ENCODE data around the gene MLYCD.
A peak's percentile ranks its signal among the peaks of the same experiment; 100 is the strongest.

Gene MLYCD

DNA sequence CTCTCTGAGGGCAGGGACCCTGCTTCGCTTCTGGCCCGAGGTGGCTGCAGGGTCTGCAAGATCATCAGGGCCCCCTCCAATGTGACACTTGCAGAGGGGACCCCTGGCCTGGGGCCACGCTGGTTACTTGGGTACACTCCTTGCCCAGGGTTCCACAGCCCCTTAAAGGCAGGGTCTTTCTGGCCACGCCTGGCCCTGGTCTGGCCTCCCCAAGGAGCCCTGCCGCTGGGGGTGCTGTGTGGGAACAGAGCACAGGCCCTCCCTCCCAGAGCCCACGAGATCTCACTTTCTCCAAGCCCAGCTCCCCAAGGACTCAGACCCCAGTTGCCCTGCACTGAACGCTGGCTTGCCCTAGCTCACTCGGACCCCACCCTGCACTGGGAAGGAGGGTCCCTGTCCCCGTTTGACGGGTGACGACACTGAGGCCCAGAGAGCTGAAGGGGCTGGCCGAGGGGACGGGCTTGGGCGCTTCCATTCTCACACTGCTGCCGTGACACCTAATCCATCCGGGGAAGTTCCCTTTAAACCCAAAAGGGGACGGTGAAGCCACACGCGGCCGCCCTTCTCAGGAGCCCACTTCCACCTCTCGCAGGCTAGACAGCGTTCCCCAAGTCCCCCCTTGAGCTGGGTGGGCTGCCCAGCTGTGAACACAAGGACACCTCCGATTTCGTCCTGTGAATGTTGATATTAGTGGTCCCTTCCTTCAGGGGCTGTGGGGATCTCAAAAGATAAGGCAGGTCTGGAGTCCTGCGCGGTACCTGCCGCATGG, 27.2 kb downstream of the MLYCD start:
- DNase-seq (ENCODE audit: low read depth in 2 of 2) = no peak

GRCh38 chr16:83926726-83927397, 27.9 kb downstream of the MLYCD start:
- DNase-seq (ENCODE audit: low read depth in 2 of 2) = peak; percentile 4 to 52

GRCh38 chr16:83928341-83929055, 29.6 kb downstream of the MLYCD start:
- DNase-seq (ENCODE audit: low read depth in 2 of 2) = no peak

GRCh38 chr16:83929811-83930555, 31.1 kb downstream of the MLYCD start:
- DNase-seq (ENCODE audit: low read depth in 2 of 2) = no peak

GRCh38 chr16:83930730-83931500, 32.0 kb downstream of the MLYCD start:
- no peak for DNase-seq (ENCODE audit: low read depth in 2 of 2)

GRCh38 chr16:83931556-83931955, 32.6 kb downstream of the MLYCD start:
- DNase-seq (ENCODE audit: low read depth in 2 of 2) = no peak

DNA sequence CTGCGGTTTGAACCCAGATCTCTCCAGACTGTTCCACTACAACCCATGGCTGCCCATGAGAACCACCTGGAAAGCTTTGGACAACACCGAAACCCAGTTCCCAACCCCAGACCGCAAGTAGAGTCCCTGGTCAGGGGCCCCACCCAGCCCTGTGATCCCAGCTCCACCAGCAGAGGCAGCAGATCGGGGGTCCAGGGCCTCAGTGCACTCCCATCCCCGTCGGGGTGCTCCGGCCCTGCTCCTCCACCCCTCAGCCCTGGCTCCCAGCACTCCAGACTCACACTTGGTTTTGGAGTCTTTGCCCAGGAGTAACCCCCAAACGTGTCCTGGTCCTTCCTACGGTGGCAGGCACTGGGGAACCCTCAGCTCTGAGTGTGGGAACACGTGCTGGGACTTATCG, 33.4 kb downstream of the MLYCD start:
- no peak for DNase-seq (ENCODE audit: low read depth in 2 of 2)

GRCh38 chr16:83932955-83933673, 34.2 kb downstream of the MLYCD start:
- DNase-seq (ENCODE audit: low read depth in 2 of 2) = no peak

DNA sequence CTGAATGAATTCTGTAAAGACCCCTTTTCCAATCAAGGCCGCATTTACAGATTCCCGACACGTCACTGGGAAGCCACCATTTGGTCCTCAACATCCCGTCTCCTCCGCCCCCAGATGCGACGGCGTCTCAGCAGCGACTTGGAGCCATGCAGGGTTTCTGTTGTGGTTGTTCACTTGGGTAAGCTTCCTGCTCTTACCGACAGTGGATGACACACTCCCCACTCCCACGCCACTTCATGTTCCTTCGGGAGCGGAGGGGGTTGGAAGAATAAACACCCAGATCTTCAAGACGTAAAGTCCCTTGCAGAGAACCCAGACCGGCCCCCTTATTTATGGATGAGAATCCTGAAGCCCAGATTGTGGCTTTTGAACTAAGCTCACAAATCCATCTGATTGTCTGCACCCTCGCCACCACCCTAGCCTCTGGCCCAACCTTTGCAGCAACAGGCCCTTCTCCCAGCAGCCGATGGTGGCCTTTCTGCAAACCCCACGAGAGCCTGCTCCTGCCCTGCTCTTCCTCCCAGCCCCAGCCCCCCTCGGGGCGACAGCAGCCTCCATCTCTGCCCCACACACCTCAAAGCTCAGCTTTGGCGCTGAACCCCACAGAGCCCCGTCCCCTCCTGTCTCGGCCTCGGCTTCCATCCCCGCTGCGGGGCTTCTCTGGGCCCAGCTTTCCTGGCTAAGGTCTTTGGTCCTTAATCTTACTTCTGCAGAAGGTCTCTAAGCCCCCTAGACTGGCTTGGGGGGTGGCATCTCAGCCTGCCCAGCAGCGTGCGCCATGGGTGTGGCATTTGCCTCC, 35.2 kb downstream of the MLYCD start:
- no peak for DNase-seq (ENCODE audit: low read depth in 2 of 2)

- DNase-seq (ENCODE audit: low read depth in 2 of 2) = no peak
These were observed 35.7 kb downstream of the MLYCD start for GRCh38 chr16:83934684-83934977.

DNA sequence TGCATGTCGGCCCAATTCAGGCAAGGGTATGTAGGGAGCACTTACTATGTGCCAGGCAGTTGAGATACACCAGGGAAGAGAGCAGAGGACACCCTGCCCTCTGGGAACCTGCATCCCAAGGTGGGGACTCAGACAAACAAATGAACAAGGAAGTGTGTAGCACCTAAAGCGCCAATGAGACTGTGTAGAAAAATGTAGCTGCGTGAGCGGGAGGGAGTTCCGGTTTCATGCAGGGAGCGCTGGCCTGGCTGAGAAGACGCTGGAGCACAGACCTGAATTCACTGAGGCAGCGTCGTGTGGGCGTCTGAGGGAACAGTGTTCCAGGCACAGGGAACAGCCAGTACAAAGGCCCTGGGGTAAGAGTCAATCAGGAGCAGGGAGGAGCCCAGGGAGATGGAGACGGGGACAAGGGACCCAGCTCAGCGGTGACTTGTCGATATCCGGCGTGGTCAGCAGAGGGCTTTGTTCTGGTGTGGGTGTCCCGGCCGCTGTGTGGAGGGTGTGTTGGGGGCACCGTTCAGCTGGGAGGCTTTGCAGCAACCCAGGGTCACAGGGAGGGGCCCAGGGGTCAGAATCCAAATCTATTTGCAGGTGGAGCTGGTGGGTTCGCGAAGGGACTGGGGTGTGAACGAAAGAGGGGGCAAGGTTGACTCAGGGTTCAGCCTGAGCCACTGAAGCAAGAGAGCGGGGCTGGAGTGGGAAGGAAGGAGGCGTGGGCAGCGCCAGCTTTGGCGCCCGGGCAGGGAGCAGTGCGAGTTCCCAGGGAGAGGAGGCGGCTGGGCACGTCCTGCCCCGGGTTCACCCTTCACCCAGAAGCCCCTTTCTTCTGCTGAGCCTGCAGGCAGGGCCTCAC, 36.3 kb downstream of the MLYCD start:
- DNase-seq (ENCODE audit: low read depth in 2 of 2) = no peak

DNA sequence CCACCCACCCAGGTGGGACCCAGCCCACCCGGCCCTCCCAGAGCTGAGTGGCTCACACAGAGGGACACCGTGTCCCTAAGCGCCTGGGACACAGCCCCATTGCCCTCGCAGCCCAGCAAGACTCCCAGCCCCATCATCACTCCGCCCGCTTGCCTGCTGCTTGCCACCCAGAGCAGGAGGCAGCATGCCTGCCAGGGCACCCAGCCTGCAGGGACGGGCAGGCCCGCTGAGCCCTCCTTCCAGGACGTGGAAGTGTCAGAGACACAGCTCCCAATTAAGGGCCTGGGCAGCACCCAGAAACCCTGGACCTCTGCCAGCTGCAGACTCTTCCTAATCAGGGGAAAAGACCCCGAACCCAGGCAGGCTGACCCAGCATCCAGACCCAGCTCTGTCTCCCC, 36.9 kb downstream of the MLYCD start:
- DNase-seq (ENCODE audit: low read depth in 2 of 2) = no peak

- no peak for DNase-seq (ENCODE audit: low read depth in 2 of 2)
These were observed 37.8 kb downstream of the MLYCD start for GRCh38 chr16:83936581-83937165.

DNA sequence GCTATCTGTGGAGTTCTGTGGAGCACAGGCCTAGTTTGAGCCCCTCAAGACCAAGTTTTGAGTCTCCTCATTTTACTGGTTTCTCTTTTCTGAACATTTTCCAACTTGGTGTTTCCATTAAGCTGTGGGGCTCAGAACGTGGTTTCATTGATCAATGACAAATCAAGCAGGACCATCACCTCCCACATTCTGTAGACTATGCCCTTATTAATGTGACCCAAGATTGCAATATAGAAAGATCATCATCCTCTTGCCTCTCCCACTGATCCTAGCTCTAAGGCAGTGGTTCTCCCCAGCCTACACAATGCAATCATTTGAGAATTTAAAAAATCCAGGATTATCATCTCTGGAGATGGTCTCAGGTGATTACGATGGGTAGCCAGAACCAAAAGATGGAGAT, 38.4 kb downstream of the MLYCD start:
- DNase-seq (ENCODE audit: low read depth in 2 of 2) = no peak

DNA sequence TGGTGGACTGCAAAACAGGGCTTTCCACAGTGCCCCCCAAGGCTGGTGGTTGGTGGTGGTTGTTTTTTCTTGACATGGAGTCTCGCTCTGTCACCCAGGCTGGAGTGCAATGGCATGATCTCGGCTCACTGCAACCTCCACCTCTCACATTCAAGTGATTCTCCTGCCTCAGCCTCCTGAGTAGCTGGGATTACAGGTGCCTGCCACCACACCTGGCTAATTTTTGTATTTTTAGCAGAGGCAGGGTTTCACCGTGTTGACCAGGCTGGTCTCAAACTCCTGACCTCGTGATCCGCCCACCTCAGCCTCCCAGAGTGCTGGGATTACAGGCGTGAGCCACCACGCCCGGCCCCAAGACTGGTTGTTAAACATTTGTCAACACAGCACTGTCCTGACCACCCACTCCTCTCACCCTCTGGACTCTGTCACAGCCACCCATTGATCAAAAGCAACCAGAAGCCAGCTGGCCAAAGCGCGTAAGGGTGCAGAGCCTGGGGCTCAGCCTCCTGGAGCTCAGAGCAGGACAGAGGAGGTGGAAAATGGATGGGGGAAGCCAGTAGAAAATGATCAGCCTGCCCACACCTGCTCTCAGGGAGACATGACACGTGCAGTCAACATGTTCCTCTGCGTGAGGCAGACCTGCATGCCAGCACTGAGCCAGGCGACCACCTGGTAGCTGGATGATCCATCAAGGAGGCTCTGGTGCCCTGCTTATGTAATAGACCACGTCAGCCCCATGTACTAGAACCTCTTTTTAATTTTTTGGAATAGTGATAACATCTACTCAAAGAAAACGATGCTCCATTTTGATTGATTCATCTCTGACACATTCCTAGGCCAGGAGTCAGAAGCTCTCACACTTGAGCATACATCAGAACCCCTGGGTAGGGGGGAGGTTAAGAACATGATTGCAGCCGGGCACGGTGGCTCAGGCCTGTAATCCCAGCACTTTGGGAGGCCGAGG, 39.3 kb downstream of the MLYCD start:
- DNase-seq (ENCODE audit: low read depth in 2 of 2) = no peak

- DNase-seq (ENCODE audit: low read depth in 2 of 2) = no peak
These were observed 40.4 kb downstream of the MLYCD start for GRCh38 chr16:83939266-83939855.

DNA sequence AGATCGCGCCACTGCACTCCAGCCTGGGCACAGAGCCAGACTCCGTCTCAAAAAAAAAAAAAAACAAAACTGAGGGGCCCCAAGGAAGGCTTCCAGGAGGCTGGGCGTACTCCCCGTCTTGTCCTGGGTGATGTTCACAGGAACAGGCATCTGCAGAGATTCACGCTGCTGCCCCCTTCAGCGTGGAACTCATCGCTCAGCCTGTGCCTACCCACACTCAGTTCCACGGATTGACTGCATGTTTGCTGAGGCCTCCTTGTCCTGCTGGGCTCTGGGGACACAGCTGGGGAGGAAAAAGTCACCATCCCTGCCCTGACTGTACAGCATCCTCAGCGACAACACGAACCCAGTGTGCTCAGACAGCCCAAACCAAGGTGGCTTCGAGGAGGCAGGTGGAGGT, 41.2 kb downstream of the MLYCD start:
- no peak for DNase-seq (ENCODE audit: low read depth in 2 of 2)
